Measurements from ENCODE around the gene CPA3.

CPA3 gene

DNA sequence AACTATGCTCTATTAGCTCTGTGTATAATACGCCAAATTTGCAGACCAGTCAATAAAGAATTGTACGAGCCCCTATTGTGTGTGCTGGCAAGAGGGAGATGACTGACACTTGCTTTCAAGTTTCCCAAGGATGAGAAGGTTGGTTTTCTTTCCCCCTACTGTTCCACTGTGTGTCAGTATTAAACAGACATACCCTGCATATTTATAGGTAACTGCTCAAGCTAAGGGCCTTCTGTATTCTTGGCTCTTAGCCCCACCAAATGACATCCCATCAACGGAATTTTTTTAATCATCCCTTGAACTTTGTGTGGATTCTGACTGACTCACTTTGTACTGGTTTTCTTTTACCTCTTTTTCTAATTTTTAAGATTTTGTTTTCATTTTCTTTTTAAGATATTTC lies 65.7 kb downstream of the CPA3 start:
- Histone ChIP-seq H3K4me3 (replicated peaks; ENCODE audit: insufficient read depth, low read length) (no peak overlapping the region), H3K27me3 (ENCODE audit: insufficient read depth, poor library complexity, severe bottlenecking) (no peaks in the 10 kb centered on the region), H3K27ac (replicated peaks) (no peak overlapping the region)
- TF ChIP-seq, protein P1, sequence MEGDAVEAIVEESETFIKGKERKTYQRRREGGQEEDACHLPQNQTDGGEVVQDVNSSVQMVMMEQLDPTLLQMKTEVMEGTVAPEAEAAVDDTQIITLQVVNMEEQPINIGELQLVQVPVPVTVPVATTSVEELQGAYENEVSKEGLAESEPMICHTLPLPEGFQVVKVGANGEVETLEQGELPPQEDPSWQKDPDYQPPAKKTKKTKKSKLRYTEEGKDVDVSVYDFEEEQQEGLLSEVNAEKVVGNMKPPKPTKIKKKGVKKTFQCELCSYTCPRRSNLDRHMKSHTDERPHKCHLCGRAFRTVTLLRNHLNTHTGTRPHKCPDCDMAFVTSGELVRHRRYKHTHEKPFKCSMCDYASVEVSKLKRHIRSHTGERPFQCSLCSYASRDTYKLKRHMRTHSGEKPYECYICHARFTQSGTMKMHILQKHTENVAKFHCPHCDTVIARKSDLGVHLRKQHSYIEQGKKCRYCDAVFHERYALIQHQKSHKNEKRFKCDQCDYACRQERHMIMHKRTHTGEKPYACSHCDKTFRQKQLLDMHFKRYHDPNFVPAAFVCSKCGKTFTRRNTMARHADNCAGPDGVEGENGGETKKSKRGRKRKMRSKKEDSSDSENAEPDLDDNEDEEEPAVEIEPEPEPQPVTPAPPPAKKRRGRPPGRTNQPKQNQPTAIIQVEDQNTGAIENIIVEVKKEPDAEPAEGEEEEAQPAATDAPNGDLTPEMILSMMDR (IDR thresholded peaks at IDR 0.05; ENCODE audit: insufficient read depth, low read length) = no peak
- TF ChIP-seq, protein P2, sequence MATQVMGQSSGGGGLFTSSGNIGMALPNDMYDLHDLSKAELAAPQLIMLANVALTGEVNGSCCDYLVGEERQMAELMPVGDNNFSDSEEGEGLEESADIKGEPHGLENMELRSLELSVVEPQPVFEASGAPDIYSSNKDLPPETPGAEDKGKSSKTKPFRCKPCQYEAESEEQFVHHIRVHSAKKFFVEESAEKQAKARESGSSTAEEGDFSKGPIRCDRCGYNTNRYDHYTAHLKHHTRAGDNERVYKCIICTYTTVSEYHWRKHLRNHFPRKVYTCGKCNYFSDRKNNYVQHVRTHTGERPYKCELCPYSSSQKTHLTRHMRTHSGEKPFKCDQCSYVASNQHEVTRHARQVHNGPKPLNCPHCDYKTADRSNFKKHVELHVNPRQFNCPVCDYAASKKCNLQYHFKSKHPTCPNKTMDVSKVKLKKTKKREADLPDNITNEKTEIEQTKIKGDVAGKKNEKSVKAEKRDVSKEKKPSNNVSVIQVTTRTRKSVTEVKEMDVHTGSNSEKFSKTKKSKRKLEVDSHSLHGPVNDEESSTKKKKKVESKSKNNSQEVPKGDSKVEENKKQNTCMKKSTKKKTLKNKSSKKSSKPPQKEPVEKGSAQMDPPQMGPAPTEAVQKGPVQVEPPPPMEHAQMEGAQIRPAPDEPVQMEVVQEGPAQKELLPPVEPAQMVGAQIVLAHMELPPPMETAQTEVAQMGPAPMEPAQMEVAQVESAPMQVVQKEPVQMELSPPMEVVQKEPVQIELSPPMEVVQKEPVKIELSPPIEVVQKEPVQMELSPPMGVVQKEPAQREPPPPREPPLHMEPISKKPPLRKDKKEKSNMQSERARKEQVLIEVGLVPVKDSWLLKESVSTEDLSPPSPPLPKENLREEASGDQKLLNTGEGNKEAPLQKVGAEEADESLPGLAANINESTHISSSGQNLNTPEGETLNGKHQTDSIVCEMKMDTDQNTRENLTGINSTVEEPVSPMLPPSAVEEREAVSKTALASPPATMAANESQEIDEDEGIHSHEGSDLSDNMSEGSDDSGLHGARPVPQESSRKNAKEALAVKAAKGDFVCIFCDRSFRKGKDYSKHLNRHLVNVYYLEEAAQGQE (IDR thresholded peaks at IDR 0.05; ENCODE audit: insufficient replicate concordance, low read depth) = no peak
- TF ChIP-seq GABPA (IDR thresholded peaks at IDR 0.05; ENCODE audit: low read depth) (no peak), POLR2AphosphoS5 (IDR thresholded peaks at IDR 0.05; ENCODE audit: low read depth) (no peak), SPI1 (IDR thresholded peaks at IDR 0.05; ENCODE audit: borderline replicate concordance, low read depth) (no peak)
- no peak for DNase-seq (ENCODE audit: low read depth in 1 of 2, low spot score in 1 of 2)

DNA sequence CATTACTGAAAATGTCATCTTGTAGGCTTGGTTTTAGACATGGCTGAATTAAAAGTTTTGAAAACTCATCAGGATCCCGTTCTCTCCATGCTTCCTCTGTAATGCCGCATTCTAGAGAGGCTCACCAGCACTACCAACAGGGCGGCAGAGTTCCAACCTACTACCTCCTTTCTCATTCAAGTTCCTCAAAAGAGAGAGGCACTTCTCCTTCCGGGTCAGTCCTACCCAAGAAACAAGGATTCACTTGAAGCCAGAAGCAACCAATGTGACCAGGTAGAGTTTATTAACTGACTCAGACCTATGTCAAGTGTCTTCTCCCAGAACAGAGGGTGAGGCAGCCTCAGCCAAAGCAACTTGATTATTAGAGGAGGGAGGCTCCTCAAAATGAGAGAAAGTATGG lies 66.5 kb downstream of the CPA3 start:
- H3K27me3 ChIP-seq (ENCODE audit: insufficient read depth, poor library complexity, severe bottlenecking) = no peaks in the 10 kb centered on the region
- H3K27ac ChIP-seq (replicated peaks) = no peak overlapping the region
- DNase-seq (ENCODE audit: low read depth in 1 of 2, low spot score in 1 of 2) = peak in 1 of 2 experiments; percentile 41
- no peak overlapping the region for H3K4me3 ChIP-seq (replicated peaks; ENCODE audit: insufficient read depth, low read length)
- TF ChIP-seq GABPA (IDR thresholded peaks at IDR 0.05; ENCODE audit: low read depth) = peak; percentile 64
- TF ChIP-seq, protein P1 (IDR thresholded peaks at IDR 0.05; ENCODE audit: insufficient read depth, low read length) = no peak
- peak; percentile 47; the same call in 1 of the 2 replicates for TF ChIP-seq SPI1 (IDR thresholded peaks at IDR 0.05; ENCODE audit: borderline replicate concordance, low read depth)

DNA sequence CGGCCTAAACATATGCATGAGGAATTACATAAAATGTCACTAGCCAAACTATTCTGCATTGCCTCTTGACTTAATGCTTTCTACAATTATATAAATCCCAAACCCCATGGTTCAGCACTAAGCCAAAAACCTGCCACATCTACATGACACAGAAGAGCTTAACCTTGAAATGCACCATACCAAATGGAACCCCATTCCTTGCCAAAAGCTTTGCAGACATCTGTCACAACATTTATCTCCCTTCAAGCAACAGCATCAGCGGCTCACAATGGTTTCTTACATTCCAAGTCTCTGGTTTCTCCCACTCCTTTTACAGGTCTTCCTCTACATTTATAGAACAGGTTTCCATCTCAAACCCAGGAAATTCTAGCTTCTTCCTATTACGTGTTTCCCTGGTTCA lies 67.9 kb downstream of the CPA3 start:
- H3K4me3 ChIP-seq (replicated peaks; ENCODE audit: insufficient read depth, low read length) = no peak overlapping the region
- no peaks in the 10 kb centered on the region for H3K27me3 ChIP-seq (ENCODE audit: insufficient read depth, poor library complexity, severe bottlenecking)
- TF ChIP-seq SPI1 (IDR thresholded peaks at IDR 0.05; ENCODE audit: borderline replicate concordance, low read depth) (no peak), POLR2AphosphoS5 (IDR thresholded peaks at IDR 0.05; ENCODE audit: low read depth) (no peak), GABPA (IDR thresholded peaks at IDR 0.05; ENCODE audit: low read depth) (no peak)
- TF ChIP-seq, protein P2 (IDR thresholded peaks at IDR 0.05; ENCODE audit: insufficient replicate concordance, low read depth) = no peak
- TF ChIP-seq, protein P1 (IDR thresholded peaks at IDR 0.05; ENCODE audit: insufficient read depth, low read length) = no peak
- no peak for DNase-seq (ENCODE audit: low read depth in 1 of 2, low spot score in 1 of 2)
- H3K27ac ChIP-seq (replicated peaks) = no peak overlapping the region

Data from HL-60 (cell line).